MM.1S (cell line): ENCODE data around the gene NCBP2.

ENCODE experiments used
- DNase-seq: peaks from one replicate; pipeline ENCODE4 v3.0.0-alpha.2; 2015
- H2AFZ ChIP-seq: fragments of 300-600 bp; sonication (generic); 2 replicates; pipeline ENCODE4 v1.6.0; 2016; ENCODE audit warnings: antibody characterized with exemption, low read length
- H3F3A ChIP-seq: fragments of 300-600 bp; sonication (generic); 2 replicates; pipeline ENCODE4 v1.6.1; 2016; ENCODE audit warnings: mild to moderate bottlenecking, antibody characterized with exemption, low read length, moderate library complexity, mixed read lengths; ENCODE audit not compliant: insufficient read depth
- H3K27ac ChIP-seq: fragments of 300-600 bp; sonication (generic); 2 replicates; pipeline ENCODE4 v1.5.1; 2016; ENCODE audit warnings: mild to moderate bottlenecking, low read length
- H3K27me3 ChIP-seq: fragments of 300-600 bp; sonication (generic); replicated peaks from 2 replicates; pipeline ENCODE4 v1.6.0; 2016; ENCODE audit warnings: low read length; ENCODE audit not compliant: insufficient read depth
- H3K36me3 ChIP-seq: fragments of 300-600 bp; sonication (generic); replicated peaks from 2 replicates; pipeline ENCODE4 v1.6.1; 2016; ENCODE audit warnings: mild to moderate bottlenecking, low read length, mixed read lengths; ENCODE audit not compliant: insufficient read depth
- H3K4me1 ChIP-seq: fragments of 300-600 bp; sonication (generic); 2 replicates; pipeline ENCODE4 v1.6.1; 2016; ENCODE audit warnings: low read length, mixed read lengths
- H3K4me2 ChIP-seq: fragments of 300-600 bp; sonication (generic); 2 replicates; pipeline ENCODE4 v1.6.0; 2016; ENCODE audit warnings: low read depth, low read length
- H3K4me3 ChIP-seq: fragments of 300-600 bp; sonication (generic); 2 replicates; pipeline ENCODE4 v1.5.1; 2016; ENCODE audit warnings: low read length, mixed read lengths
- H3K79me2 ChIP-seq: fragments of 300-600 bp; sonication (generic); 2 replicates; pipeline ENCODE4 v1.6.1; 2016; ENCODE audit warnings: mixed run types, low read length, mixed read lengths
- H3K9ac ChIP-seq: fragments of 300-600 bp; sonication (generic); 2 replicates; pipeline ENCODE4 v1.6.1; 2016; ENCODE audit warnings: low read length, mixed read lengths
- H3K9me2 ChIP-seq: fragments of 300-600 bp; sonication (generic); replicated peaks from 2 replicates; pipeline ENCODE4 v1.6.1; 2016; ENCODE audit warnings: mild to moderate bottlenecking, low read length, mixed read lengths; ENCODE audit not compliant: insufficient read depth
- H3K9me3 ChIP-seq: fragments of 300-600 bp; sonication (generic); replicated peaks from 2 replicates; pipeline ENCODE4 v1.6.1; 2016; ENCODE audit warnings: mild to moderate bottlenecking, low read length, mixed read lengths; ENCODE audit not compliant: insufficient read depth
- H4K20me1 ChIP-seq: fragments of 300-600 bp; sonication (generic); 2 replicates; pipeline ENCODE4 v1.6.1; 2016; ENCODE audit warnings: mild to moderate bottlenecking, low read length, moderate library complexity, mixed read lengths; ENCODE audit not compliant: insufficient read depth
- CTCF ChIP-seq: fragments of 300-600 bp; sonication (generic); IDR thresholded peaks from 2 replicates; pipeline ENCODE4 v1.5.1; 2016; ENCODE audit warnings: antibody characterized with exemption, low read length, mixed read lengths
- EZH2 ChIP-seq: fragments of 300-600 bp; sonication (generic); optimal IDR thresholded peaks from 2 replicates; pipeline ENCODE3; 2017; ENCODE audit warnings: low read depth, mild to moderate bottlenecking, antibody characterized with exemption, low read length, mixed read lengths
- EZH2phosphoT487 ChIP-seq: fragments of 300-600 bp; sonication (generic); IDR thresholded peaks from 2 replicates; pipeline ENCODE4 v1.6.1; 2018; ENCODE audit warnings: antibody characterized with exemption, low read length

NCBP2 gene

GRCh38 chr3:196985954-196986885 lies 43.9 kb upstream of the NCBP2 start:
- Histone ChIP-seq H3K9ac (no peak overlapping the region), H3K9me3 (no peaks in the 10 kb centered on the region; the same call in 1 of the 2 replicates), H3K4me3 (no peak overlapping the region), H3K4me1 (no peaks in the 10 kb centered on the region), H3K4me2 (no peak overlapping the region), H4K20me1 (no peaks in the 10 kb centered on the region), H2AFZ (no peak overlapping the region), H3F3A (no peaks in the 10 kb centered on the region), H3K36me3 (no peaks in the 10 kb centered on the region), H3K27me3 (no peaks in the 10 kb centered on the region), H3K27ac (no peak overlapping the region), H3K9me2 (no peaks in the 10 kb centered on the region), H3K79me2 (no peaks in the 10 kb centered on the region)
- TF ChIP-seq CTCF (no peak), EZH2phosphoT487 (no peak), EZH2 (no peak)
- DNase-seq = no peak

GRCh38 chr3:196985298-196985697 lies 43.0 kb upstream of the NCBP2 start:
- Histone ChIP-seq H3K9me3 (no peaks in the 10 kb centered on the region; the same call in 1 of the 2 replicates), H3K79me2 (no peaks in the 10 kb centered on the region), H3K4me1 (no peaks in the 10 kb centered on the region), H3F3A (no peaks in the 10 kb centered on the region), H4K20me1 (no peaks in the 10 kb centered on the region), H3K36me3 (no peaks in the 10 kb centered on the region), H3K4me2 (no peak overlapping the region), H3K27me3 (no peaks in the 10 kb centered on the region), H3K27ac (no peak overlapping the region), H3K4me3 (no peak overlapping the region), H3K9me2 (no peaks in the 10 kb centered on the region), H2AFZ (no peak overlapping the region), H3K9ac (no peak overlapping the region)
- no peak for DNase-seq
- TF ChIP-seq EZH2phosphoT487 (no peak), EZH2 (no peak), CTCF (no peak)

GRCh38 chr3:196983186-196983585 lies 40.9 kb upstream of the NCBP2 start:
- Histone ChIP-seq H3K4me1 (no peaks in the 10 kb centered on the region), H3K9me2 (no peaks in the 10 kb centered on the region), H3K27ac (no peak overlapping the region), H3K9ac (no peak overlapping the region), H3K79me2 (no peaks in the 10 kb centered on the region), H3K27me3 (no peaks in the 10 kb centered on the region), H3K4me2 (no peak overlapping the region), H3K4me3 (no peak overlapping the region), H4K20me1 (no peaks in the 10 kb centered on the region), H3F3A (no peaks in the 10 kb centered on the region), H3K9me3 (no peaks in the 10 kb centered on the region; the same call in 1 of the 2 replicates), H3K36me3 (no peaks in the 10 kb centered on the region), H2AFZ (no peak overlapping the region)
- TF ChIP-seq EZH2phosphoT487 (no peak), EZH2 (no peak), CTCF (no peak)
- no peak for DNase-seq
